ENCODE measurements around the gene LRCH3.

Gene LRCH3

DNA sequence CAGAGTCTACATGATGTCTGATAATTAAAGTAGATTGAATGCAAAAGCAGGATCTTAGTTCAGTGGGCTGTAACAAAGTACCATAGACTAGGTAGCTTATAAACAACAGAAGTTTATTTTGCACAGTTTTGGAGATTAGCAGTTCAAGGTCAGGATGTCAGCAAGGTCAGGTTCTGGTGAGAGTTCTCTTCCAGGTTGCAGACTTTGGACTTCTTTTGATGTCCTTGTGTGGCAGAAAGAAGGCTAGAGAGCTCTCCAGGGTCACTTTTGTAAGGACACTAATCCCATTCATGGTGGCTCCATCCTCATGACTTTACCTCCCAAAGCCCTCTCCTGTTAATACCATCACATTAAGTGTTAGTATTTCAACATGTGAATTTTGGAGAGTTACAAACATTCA is 29.3 kb upstream of the LRCH3 start:
- no peak for DNase-seq (ENCODE audit: low read depth in 1 of 2, low spot score in 1 of 2)
- H3K4me3 ChIP-seq (replicated peaks; ENCODE audit: insufficient read depth, low read length), result no peak overlapping the region
- no peak for TF ChIP-seq SPI1 (IDR thresholded peaks at IDR 0.05; ENCODE audit: borderline replicate concordance, low read depth)
- no peak for TF ChIP-seq POLR2AphosphoS5 (IDR thresholded peaks at IDR 0.05; ENCODE audit: low read depth)
- TF ChIP-seq, protein P1, sequence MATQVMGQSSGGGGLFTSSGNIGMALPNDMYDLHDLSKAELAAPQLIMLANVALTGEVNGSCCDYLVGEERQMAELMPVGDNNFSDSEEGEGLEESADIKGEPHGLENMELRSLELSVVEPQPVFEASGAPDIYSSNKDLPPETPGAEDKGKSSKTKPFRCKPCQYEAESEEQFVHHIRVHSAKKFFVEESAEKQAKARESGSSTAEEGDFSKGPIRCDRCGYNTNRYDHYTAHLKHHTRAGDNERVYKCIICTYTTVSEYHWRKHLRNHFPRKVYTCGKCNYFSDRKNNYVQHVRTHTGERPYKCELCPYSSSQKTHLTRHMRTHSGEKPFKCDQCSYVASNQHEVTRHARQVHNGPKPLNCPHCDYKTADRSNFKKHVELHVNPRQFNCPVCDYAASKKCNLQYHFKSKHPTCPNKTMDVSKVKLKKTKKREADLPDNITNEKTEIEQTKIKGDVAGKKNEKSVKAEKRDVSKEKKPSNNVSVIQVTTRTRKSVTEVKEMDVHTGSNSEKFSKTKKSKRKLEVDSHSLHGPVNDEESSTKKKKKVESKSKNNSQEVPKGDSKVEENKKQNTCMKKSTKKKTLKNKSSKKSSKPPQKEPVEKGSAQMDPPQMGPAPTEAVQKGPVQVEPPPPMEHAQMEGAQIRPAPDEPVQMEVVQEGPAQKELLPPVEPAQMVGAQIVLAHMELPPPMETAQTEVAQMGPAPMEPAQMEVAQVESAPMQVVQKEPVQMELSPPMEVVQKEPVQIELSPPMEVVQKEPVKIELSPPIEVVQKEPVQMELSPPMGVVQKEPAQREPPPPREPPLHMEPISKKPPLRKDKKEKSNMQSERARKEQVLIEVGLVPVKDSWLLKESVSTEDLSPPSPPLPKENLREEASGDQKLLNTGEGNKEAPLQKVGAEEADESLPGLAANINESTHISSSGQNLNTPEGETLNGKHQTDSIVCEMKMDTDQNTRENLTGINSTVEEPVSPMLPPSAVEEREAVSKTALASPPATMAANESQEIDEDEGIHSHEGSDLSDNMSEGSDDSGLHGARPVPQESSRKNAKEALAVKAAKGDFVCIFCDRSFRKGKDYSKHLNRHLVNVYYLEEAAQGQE (IDR thresholded peaks at IDR 0.05; ENCODE audit: insufficient replicate concordance, low read depth), result no peak
- TF ChIP-seq, protein P2, sequence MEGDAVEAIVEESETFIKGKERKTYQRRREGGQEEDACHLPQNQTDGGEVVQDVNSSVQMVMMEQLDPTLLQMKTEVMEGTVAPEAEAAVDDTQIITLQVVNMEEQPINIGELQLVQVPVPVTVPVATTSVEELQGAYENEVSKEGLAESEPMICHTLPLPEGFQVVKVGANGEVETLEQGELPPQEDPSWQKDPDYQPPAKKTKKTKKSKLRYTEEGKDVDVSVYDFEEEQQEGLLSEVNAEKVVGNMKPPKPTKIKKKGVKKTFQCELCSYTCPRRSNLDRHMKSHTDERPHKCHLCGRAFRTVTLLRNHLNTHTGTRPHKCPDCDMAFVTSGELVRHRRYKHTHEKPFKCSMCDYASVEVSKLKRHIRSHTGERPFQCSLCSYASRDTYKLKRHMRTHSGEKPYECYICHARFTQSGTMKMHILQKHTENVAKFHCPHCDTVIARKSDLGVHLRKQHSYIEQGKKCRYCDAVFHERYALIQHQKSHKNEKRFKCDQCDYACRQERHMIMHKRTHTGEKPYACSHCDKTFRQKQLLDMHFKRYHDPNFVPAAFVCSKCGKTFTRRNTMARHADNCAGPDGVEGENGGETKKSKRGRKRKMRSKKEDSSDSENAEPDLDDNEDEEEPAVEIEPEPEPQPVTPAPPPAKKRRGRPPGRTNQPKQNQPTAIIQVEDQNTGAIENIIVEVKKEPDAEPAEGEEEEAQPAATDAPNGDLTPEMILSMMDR (IDR thresholded peaks at IDR 0.05; ENCODE audit: insufficient read depth, low read length), result no peak
- TF ChIP-seq GABPA (IDR thresholded peaks at IDR 0.05; ENCODE audit: low read depth), result no peak
- no peaks in the 10 kb centered on the region for H3K27me3 ChIP-seq (ENCODE audit: insufficient read depth, poor library complexity, severe bottlenecking)
- H3K27ac ChIP-seq (replicated peaks), result no peak overlapping the region

DNA sequence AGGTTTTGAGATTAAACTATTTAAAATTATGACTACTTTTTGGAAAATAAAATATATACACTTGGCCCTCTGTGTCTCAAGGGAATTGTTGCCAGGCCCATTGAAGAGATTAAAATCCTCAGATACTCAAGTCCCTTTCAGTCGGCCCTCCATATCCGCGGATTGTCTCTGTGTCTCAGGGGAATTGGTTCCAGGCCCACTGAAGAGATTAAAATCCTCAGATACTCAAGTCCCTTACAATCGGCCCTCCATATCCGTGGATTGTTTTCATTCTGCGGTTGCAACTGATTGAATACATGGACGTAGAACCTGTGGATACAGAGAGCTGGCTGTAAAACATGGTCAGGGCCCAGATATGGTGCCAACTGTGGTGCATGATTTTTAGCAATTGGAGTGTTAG is 15.7 kb upstream of the LRCH3 start:
- DNase-seq (ENCODE audit: low read depth in 1 of 2, low spot score in 1 of 2), result no peak
- Histone ChIP-seq H3K27ac (replicated peaks) (no peak overlapping the region), H3K4me3 (replicated peaks; ENCODE audit: insufficient read depth, low read length) (no peak overlapping the region), H3K27me3 (ENCODE audit: insufficient read depth, poor library complexity, severe bottlenecking) (no peaks in the 10 kb centered on the region)
- TF ChIP-seq GABPA (IDR thresholded peaks at IDR 0.05; ENCODE audit: low read depth) (no peak), SPI1 (IDR thresholded peaks at IDR 0.05; ENCODE audit: borderline replicate concordance, low read depth) (no peak), POLR2AphosphoS5 (IDR thresholded peaks at IDR 0.05; ENCODE audit: low read depth) (no peak)
- TF ChIP-seq, protein P1 (IDR thresholded peaks at IDR 0.05; ENCODE audit: insufficient replicate concordance, low read depth), result no peak
- TF ChIP-seq, protein P2 (IDR thresholded peaks at IDR 0.05; ENCODE audit: insufficient read depth, low read length), result no peak

DNA sequence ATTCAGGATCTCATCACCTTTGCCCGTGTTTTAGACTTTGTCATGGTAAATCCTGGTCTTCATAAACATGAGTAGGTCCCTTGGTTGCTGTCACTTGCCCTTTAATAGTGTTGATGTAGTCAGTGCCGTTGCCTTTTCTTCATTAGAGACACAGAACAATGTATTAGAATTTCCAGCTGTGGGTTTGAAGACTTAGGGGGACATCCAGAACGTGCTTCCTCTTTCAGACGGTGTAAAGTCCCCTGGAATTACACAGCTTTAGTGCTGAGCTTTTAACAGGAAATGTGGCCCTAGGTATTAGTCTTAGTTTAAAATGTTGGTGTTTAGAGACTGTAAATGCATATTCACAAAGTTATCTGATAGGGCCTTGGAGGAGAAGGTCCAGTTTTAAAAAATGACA is 8.8 kb upstream of the LRCH3 start:
- TF ChIP-seq, protein P2 (IDR thresholded peaks at IDR 0.05; ENCODE audit: insufficient read depth, low read length), result no peak
- no peak for TF ChIP-seq SPI1 (IDR thresholded peaks at IDR 0.05; ENCODE audit: borderline replicate concordance, low read depth)
- no peak for TF ChIP-seq GABPA (IDR thresholded peaks at IDR 0.05; ENCODE audit: low read depth)
- TF ChIP-seq POLR2AphosphoS5 (IDR thresholded peaks at IDR 0.05; ENCODE audit: low read depth), result no peak
- TF ChIP-seq, protein P1 (IDR thresholded peaks at IDR 0.05; ENCODE audit: insufficient replicate concordance, low read depth), result no peak
- Histone ChIP-seq H3K27ac (replicated peaks) (no peak overlapping the region), H3K27me3 (ENCODE audit: insufficient read depth, poor library complexity, severe bottlenecking) (no peaks in the 10 kb centered on the region), H3K4me3 (replicated peaks; ENCODE audit: insufficient read depth, low read length) (no peak overlapping the region)
- no peak for DNase-seq (ENCODE audit: low read depth in 1 of 2, low spot score in 1 of 2)

Measured in HL-60 (cell line).